ENCODE results near the gene ARHGAP9. TPM values are rescaled to one million over a fixed set of nuclear protein-coding genes. Genes with fewer than 3 reads are reported as not detected.
A peak's percentile ranks its signal among the peaks of the same experiment; 100 is the strongest.
"Not testable (repeated sequence)": the region's sequence is repeated elsewhere in the genome, so short reads cannot be mapped to it uniquely, and the experiment has no call there.

Gene ARHGAP9
- total RNA-seq, 2 experiments from 2014 or later: 218 to 259 TPM

- peaks cover 18% of the 10 kb centered on the region for H3K36me3 Mint-ChIP-seq (ENCODE audit: low read depth)
- ChIA-PET CTCF (interaction anchor here (0.7 to 1.6 kb wide), 6 partner anchors 11 to 189 kb away, joined by 3 to 5 read pairs (median 4); partner anchors contain the start of gene GLI1), POLR2A (no interaction called here)
- no peaks in the 10 kb centered on the region for H3K27me3 Mint-ChIP-seq
- peak overlapping the region; percentile 100 for H3K4me3 Mint-ChIP-seq
- DNase-seq: no peak
- peak overlapping the region; percentile 100 for H3K27ac Mint-ChIP-seq
- H3K9me3 Mint-ChIP-seq: no peaks in the 10 kb centered on the region
- H3K4me1 Mint-ChIP-seq: peaks cover 36% of the 10 kb centered on the region
Observed at GRCh38 chr12:57429473-57430111, 50.1 kb downstream of the ARHGAP9 start.

- Mint-ChIP-seq H3K27me3 (no peaks in the 10 kb centered on the region), H3K27ac (peak overlapping the region; percentile 75), H3K4me1 (peaks cover 38% of the 10 kb centered on the region), H3K9me3 (no peaks in the 10 kb centered on the region), H3K36me3 (ENCODE audit: low read depth) (peaks cover 22% of the 10 kb centered on the region), H3K4me3 (peak overlapping the region; percentile 100)
- DNase-seq: no peak
- POLR2A ChIA-PET: no interaction called here
- CTCF ChIA-PET: interaction anchor here (0.6 to 1.6 kb wide), 4 partner anchors 24 to 189 kb away, joined by 3 to 4 read pairs (median 4); no protein-coding TSS in a partner anchor
Observed at GRCh38 chr12:57428965-57429364, 50.7 kb downstream of the ARHGAP9 start.

DNA sequence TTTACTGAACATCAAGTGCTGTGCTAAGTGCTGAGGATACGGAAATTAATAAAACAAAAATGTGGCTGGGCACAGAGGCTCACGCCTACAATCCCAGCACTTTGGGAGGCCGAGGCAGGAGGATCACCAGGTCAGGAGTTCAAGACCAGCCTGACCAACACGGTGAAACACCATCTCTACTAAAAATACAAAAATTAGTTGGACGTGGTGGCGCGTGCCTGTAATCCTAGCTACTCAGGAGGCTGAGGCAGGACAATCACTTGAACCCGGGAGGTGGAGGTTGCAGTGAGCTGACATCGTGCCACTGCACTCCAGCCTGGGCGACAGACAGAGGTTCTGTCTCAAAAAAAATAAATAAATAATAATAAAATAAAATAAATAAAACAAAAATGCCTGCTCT lies 52.7 kb downstream of the ARHGAP9 start:
- H3K27me3 Mint-ChIP-seq, H3K4me3 Mint-ChIP-seq, POLR2A ChIA-PET, DNase-seq, H3K27ac Mint-ChIP-seq, H3K9me3 Mint-ChIP-seq: not testable (repeated sequence)
- Mint-ChIP-seq H3K4me1 (peaks cover 37% of the 10 kb centered on the region), H3K36me3 (ENCODE audit: low read depth) (peaks cover 31% of the 10 kb centered on the region)
- CTCF ChIA-PET: interaction anchor here (1.4 kb wide), 1 partner anchor 125 kb away, joined by 3 read pairs; no protein-coding TSS in a partner anchor

Small RNA genes within 50 kb of the gene (microRNA-seq; reads per million reads assigned to microRNA genes)
- not detected for gene MIR616 (ENCODE audit: borderline microRNAs expressed, borderline replicate concordance)
- not detected for gene MIR6758 (ENCODE audit: borderline microRNAs expressed, borderline replicate concordance)

Other genes starting within 250 kb of the ARHGAP9 start
- gene STAC3, start 228.7 kb downstream of the ARHGAP9 start, total RNA-seq: 1 to 10 TPM; 5.1 to 5.2 TPM
- gene R3HDM2, start 48.8 kb downstream of the ARHGAP9 start, total RNA-seq: 10 to 100 TPM; 71.6 to 74.5 TPM
- gene INHBC, start 45.1 kb downstream of the ARHGAP9 start, total RNA-seq: not detected
- gene INHBE, start 24.6 kb downstream of the ARHGAP9 start, total RNA-seq: not detected
- gene GLI1, start 20.1 kb downstream of the ARHGAP9 start, total RNA-seq: under 1 TPM; 0.52 to 0.94 TPM
- 100 to 1,000 TPM; 214 to 247 TPM for gene MARS1, start 8.2 kb upstream of the ARHGAP9 start, total RNA-seq
- 10 to 100 TPM; 10.5 to 11.4 TPM for gene DDIT3, start 40.6 kb upstream of the ARHGAP9 start, total RNA-seq
- 10 to 100 TPM; 66.0 to 80.1 TPM for gene MBD6, start 43.0 kb upstream of the ARHGAP9 start, total RNA-seq
- gene DCTN2, start 67.3 kb upstream of the ARHGAP9 start, total RNA-seq: 10 to 100 TPM; 79.3 to 80.5 TPM
- under 1 TPM; 0.64 to 0.89 TPM for gene KIF5A, start 70.2 kb upstream of the ARHGAP9 start, total RNA-seq
- 10 to 100 TPM; 17.9 to 20.4 TPM for gene PIP4K2C, start 111.3 kb upstream of the ARHGAP9 start, total RNA-seq
- gene DTX3, start 125.0 kb upstream of the ARHGAP9 start, total RNA-seq: 10 to 100 TPM; 15.5 to 16.5 TPM
- under 1 TPM; 0.25 to 0.42 TPM for gene ARHGEF25, start 131.6 kb upstream of the ARHGAP9 start, total RNA-seq
- gene B4GALNT1, start 153.3 kb upstream of the ARHGAP9 start, total RNA-seq: under 1 TPM; 0.62 to 0.77 TPM
- gene OS9, start 214.3 kb upstream of the ARHGAP9 start, total RNA-seq: 100 to 1,000 TPM; 138 to 142 TPM